H1 (cell line): ENCODE data around the gene CMPK2. TPM values are rescaled to one million over a fixed set of nuclear protein-coding genes. Genes with fewer than 3 reads are reported as not detected.

Experiments
- BACH1 ChIP-seq: IDR thresholded peaks from 2 replicates; pipeline ENCODE4 v1.6.1; 2012; ENCODE audit warnings: low read length, improper control_type of control experiment
- NANOG ChIP-seq: IDR thresholded peaks from 2 replicates; pipeline ENCODE4 v1.6.1; 2011; ENCODE audit warnings: low read length, low read depth, mild to moderate bottlenecking, inconsistent platforms; ENCODE audit not compliant: insufficient read depth, poor library complexity, severe bottlenecking
- PHF8 ChIP-seq: fragments of 200-600 bp; sonication (generic); conservative IDR thresholded peaks from 2 replicates; pipeline ENCODE4 v1.7.1; 2012; ENCODE audit warnings: low read depth, mild to moderate bottlenecking, inconsistent platforms, low read length, moderate library complexity
- TBP ChIP-seq: IDR thresholded peaks from 2 replicates; pipeline ENCODE4 v1.6.1; 2011; ENCODE audit warnings: low read depth, low read length, improper control_type of control experiment
- polyA plus RNA-seq, 7 experiments: library from polyadenylated mRNA; depleted of rRNA in 3 of 7; stranded (reverse) in 5 of 7; unstranded in 2 of 7; fragments of >200 nt in 5 of 7; fragments of 200-250 nt in 2 of 7; gene quantifications; 1 replicate in 5 of 7; 2 replicates in 1 of 7; 4 replicates in 1 of 7; pipeline versions ENCODE4 v1.2.1 to v1.2.3, GENCODE V29; 2011 to 2013; ENCODE audit warnings: missing spikeins in 2 of 7, mixed read lengths in 2 of 7
- total RNA-seq: library from RNA; stranded (reverse); fragmentation: NEBNext Ultra II Directional; extraction: Animal tissue kit (Norgen Biotek cat#: 25700); gene quantifications from 2 replicates; pipeline ENCODE4 v1.2.1, GENCODE V29; 2021

The CMPK2 gene
- total and polyA plus RNA-seq, 2 of the 8 experiments (the other 6 are each of a cell fraction or from before 2014, with no cell fraction given), result 0.28 to 0.53 TPM

- TF ChIP-seq TBP (no peak), PHF8 (no peak), BACH1 (no peak), NANOG (no peak)
These were observed 31.4 kb upstream of the CMPK2 start (continued) for GRCh38 chr2:6896930-6897759.
